ENCODE measurements around the gene TRAF3IP3. TPM values are rescaled to one million over a fixed set of nuclear protein-coding genes. Genes with fewer than 3 reads are reported as not detected.

TRAF3IP3 gene
- total RNA-seq, 3 donors from 2014 or later = 4.7 to 7.7 (median 6.4) TPM

DNA sequence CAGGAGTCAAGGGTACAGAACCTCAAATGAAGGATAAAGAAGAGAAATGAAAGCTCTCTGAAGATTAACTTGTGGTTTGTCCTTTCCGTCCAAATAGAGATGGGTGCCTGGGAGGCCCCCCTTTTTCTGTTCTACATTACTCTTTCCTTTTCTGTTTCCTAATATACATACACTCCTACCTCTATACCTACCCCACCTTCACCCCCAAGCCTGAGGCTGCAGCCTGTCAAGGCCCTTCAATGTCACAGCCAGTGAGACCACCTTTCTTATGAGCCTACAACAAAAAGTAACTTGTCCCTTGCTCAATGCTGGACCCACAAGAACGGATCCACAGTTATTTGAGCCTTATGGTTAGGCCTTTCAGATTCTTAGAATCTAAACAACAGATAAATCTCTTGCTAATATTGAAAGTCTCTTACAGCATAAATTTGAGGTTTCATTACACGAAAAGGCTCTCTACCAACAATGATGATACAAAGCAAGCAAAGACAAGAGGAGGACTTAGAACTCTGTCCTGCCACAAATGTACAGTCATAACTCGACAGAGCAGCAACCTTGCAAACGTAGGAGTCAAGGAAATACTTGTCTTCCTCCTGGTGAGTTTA, 4.1 kb upstream of the TRAF3IP3 start:
- intact Hi-C loops (cut with DNase I, micrococcal nuclease) = no loop called here
- ATAC-seq (no peak), DNase-seq (no peak)
- Histone ChIP-seq H3K9me3 (no peaks in the 10 kb centered on the region), H3K4me3 (no peak overlapping the region), H3K36me3 (ENCODE audit: low read depth) (no peaks in the 10 kb centered on the region), H3K4me1 (ENCODE audit: low read depth) (no peaks in the 10 kb centered on the region)
- TF ChIP-seq CTCF (IDR thresholded peaks at IDR 0.05) = no peak

- DNase-seq (no peak), ATAC-seq (no peak)
- Histone ChIP-seq H3K36me3 (ENCODE audit: low read depth) (no peaks in the 10 kb centered on the region), H3K4me1 (ENCODE audit: low read depth) (no peaks in the 10 kb centered on the region), H3K4me3 (no peak overlapping the region), H3K9me3 (no peaks in the 10 kb centered on the region)
- no peak for TF ChIP-seq CTCF (IDR thresholded peaks at IDR 0.05)
- intact Hi-C loops (cut with DNase I, micrococcal nuclease) = no loop called here
Observed at GRCh38 chr1:209752890-209753289, 3.0 kb upstream of the TRAF3IP3 start.

DNA sequence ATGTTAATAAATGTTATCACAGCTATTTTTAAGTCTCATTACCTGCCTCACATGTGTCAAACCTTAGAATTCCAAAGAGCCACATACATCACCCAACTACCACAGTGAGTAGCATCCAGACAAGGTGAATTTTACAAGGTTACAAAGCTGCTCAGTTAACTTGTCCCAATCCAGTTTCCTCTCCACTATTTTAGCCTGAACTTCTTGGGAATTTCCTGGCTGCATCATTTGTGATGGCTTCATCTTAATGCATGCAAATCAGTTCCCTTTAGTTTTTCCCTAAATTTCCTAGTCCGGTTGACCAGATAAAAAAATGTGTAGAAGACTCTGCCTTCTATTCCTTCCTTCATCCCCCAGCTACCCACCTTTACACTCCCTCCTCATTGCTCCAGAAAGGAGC, 597 bp upstream of the TRAF3IP3 start:
- Histone ChIP-seq H3K4me3 (no peak overlapping the region), H3K36me3 (ENCODE audit: low read depth) (no peaks in the 10 kb centered on the region), H3K9me3 (no peaks in the 10 kb centered on the region), H3K4me1 (ENCODE audit: low read depth) (no peaks in the 10 kb centered on the region)
- intact Hi-C loops (cut with DNase I, micrococcal nuclease) = no loop called here
- no peak for TF ChIP-seq CTCF (IDR thresholded peaks at IDR 0.05)
- DNase-seq (no peak), ATAC-seq (no peak)

DNA sequence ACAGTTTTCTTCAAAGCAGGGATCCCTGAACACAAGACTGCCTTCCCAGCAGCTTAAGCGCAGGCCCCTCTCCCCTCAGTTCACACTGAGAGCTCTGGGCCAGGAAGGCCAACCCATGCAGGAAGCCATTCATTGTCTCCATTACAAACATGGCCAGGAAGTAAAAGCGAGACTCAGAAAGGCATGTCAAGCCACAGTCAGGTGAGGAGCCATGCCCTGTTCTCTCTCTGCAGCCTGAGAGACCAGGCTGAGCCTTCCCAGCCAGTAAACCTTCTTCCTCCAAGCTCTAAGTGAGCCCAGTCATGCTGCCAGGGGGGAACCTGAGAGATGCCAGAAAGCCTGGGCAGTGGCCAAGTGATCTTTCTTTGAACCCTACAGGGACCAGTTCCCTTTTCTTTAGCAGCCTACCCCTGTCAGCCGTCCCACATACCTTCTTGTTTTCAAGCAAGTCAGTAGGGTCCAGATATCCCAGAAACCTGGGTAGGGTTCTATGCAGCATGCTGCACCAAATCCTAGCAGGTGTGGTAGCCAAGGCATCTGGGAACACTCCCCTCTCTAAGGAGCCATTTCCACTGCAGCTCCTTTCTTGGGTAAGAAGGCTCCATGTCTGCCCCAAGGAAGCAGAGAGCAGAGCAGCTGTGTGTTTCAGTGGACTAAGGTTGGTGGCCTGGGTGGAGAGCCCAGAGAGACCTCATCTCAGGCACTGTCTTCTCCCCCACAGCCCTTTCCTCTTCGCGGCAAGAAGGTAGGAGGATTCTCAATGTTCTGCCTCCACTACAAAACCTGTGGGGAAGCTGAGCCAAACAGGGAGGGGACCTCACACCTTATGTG, 977 bp downstream of the TRAF3IP3 start:
- ATAC-seq (peak; percentile 53), DNase-seq (peak in 1 of 3 donors; percentile 26)
- no peaks in the 10 kb centered on the region for H3K4me1 ChIP-seq (ENCODE audit: low read depth)
- H3K9me3 ChIP-seq = no peaks in the 10 kb centered on the region
- no peaks in the 10 kb centered on the region for H3K36me3 ChIP-seq (ENCODE audit: low read depth)
- TF ChIP-seq CTCF (IDR thresholded peaks at IDR 0.05) = no peak
- intact Hi-C loops (cut with DNase I, micrococcal nuclease) = no loop called here
- no peak overlapping the region for H3K4me3 ChIP-seq

- no peak for TF ChIP-seq CTCF (IDR thresholded peaks at IDR 0.05)
Observed at GRCh38 chr1:209758400-209758799, 2.5 kb downstream of the TRAF3IP3 start.

More at GRCh38 chr1:209758400-209758799, 2.5 kb downstream of the TRAF3IP3 start:
- no peak for DNase-seq
- H3K4me3 ChIP-seq = no peak overlapping the region
- no peaks in the 10 kb centered on the region for H3K4me1 ChIP-seq (ENCODE audit: low read depth)
- intact Hi-C loops (cut with DNase I, micrococcal nuclease) = no loop called here
- H3K9me3 ChIP-seq = no peaks in the 10 kb centered on the region
- ATAC-seq = no peak
- H3K36me3 ChIP-seq (ENCODE audit: low read depth) = no peaks in the 10 kb centered on the region

All from mucosa of descending colon (tissue), 3 donors.